Panc1 (cell line): ENCODE measurements around the gene NHEJ1. TPM values are rescaled to one million over a fixed set of nuclear protein-coding genes. Genes with fewer than 3 reads are reported as not detected.

Experiments
- ATAC-seq: fragments of 200-7000 bp; cut with Tn5 transposase; 2 replicates; pipeline ENCODE4 v1.9.1; 2020; ENCODE audit warnings: mild to moderate bottlenecking, moderate library complexity
- BruUV-seq: library from RNA; stranded (reverse); fragments of 400-500 nt; replicated peaks from 2 replicates; lab custom pipeline; 2021; lab: Mats Ljungman, UMichigan
- CTCF ChIA-PET: fragments of 300-600 bp; sonication (Branson Sonifier 250); formaldehyde crosslinking; loops from one replicate; lab custom pipeline; 2022; ENCODE audit warnings: antibody characterized with exemption; lab: Charles Lee
- POLR2A ChIA-PET: fragments of 300-600 bp; sonication (Branson Sonifier 250); formaldehyde crosslinking; loops from one replicate; lab custom pipeline; 2022; ENCODE audit warnings: antibody characterized with exemption; lab: Charles Lee
- DNase-seq: peaks from one replicate; pipeline ENCODE4 v3.0.0-alpha.2; 2010; ENCODE audit warnings: low read depth, low spot score
- H3K27ac ChIP-seq: 2 replicates; pipeline ENCODE4 v1.5.1; 2011; ENCODE audit warnings: mild to moderate bottlenecking, low read length, inconsistent platforms
- H3K27me3 ChIP-seq: fragments of 200-500 bp; sonication (Bioruptor generic); 2 replicates; pipeline ENCODE4 v1.6.0; 2014; ENCODE audit warnings: low read length, inconsistent platforms; ENCODE audit not compliant: control insufficient read depth, insufficient read depth
- H3K36me3 ChIP-seq: fragments of 200-500 bp; sonication (Bioruptor generic); 2 replicates; pipeline ENCODE4 v1.5.1; 2014; ENCODE audit warnings: inconsistent platforms, mild to moderate bottlenecking, low read length, moderate library complexity; ENCODE audit not compliant: control insufficient read depth, insufficient read depth
- H3K4me1 ChIP-seq: 2 replicates; pipeline ENCODE4 v1.5.1; 2011; ENCODE audit warnings: inconsistent platforms, mild to moderate bottlenecking, low read length, moderate library complexity; ENCODE audit not compliant: control insufficient read depth, insufficient read depth
- H3K4me3 ChIP-seq, 2 experiments: 2 replicates each; pipeline ENCODE4 v1.5.1; 2011 to 2012; ENCODE audit warnings: low read depth in 2 of 2, low read length in 2 of 2, mild to moderate bottlenecking in 2 of 2, inconsistent platforms in 1 of 2, moderate library complexity in 1 of 2
- H3K9me3 ChIP-seq: fragments of 200-500 bp; sonication (Bioruptor generic); 2 replicates; pipeline ENCODE4 v1.5.1; 2014; ENCODE audit warnings: low read depth, mild to moderate bottlenecking, inconsistent platforms, low read length, moderate library complexity; ENCODE audit not compliant: control insufficient read depth, insufficient read depth
- POLR2AphosphoS5 ChIP-seq: IDR thresholded peaks from 2 replicates; pipeline ENCODE4 v1.6.1; 2012; ENCODE audit warnings: mild to moderate bottlenecking, low read depth, low read length, moderate library complexity
- REST ChIP-seq, 2 experiments: IDR thresholded peaks; 2 replicates each; pipeline ENCODE4 v1.6.1; 2011 to 2012; ENCODE audit warnings: low read depth in 2 of 2, control low read depth in 1 of 2, low read length in 1 of 2, mild to moderate bottlenecking in 1 of 2, moderate library complexity in 1 of 2; ENCODE audit not compliant: insufficient read depth in 1 of 2
- SIN3A ChIP-seq: IDR thresholded peaks from 2 replicates; pipeline ENCODE4 v1.6.1; 2012; ENCODE audit warnings: low read depth, mild to moderate bottlenecking, low read length, moderate library complexity, borderline replicate concordance; ENCODE audit not compliant: insufficient read depth
- TCF7L2 ChIP-seq: IDR thresholded peaks from 2 replicates; pipeline ENCODE4 v1.6.1; 2011; ENCODE audit warnings: mild to moderate bottlenecking, low read depth, low read length, inconsistent platforms
- in situ Hi-C: cut with HindIII; loops from 2 replicates; pipeline ENCODE4 v1.10.0; 2016; ENCODE audit warnings: low sequenced_read_pairs, low pct_unique_long_range_greater_than_20kb
- intact Hi-C: fragments of 100-400 bp; cut with micrococcal nuclease; formaldehyde crosslinking; loops from one replicate; pipeline ENCODE4 v1.10.0; 2022; ENCODE audit not compliant: unreplicated experiment
- total RNA-seq: library from RNA; stranded (reverse); gene quantifications from one replicate; pipeline ENCODE4 v1.2.1, GENCODE V29; 2021; ENCODE audit not compliant: unreplicated experiment
- TF ChIP-seq, protein P1 (sequence below): fragments of 450-650 bp; IDR thresholded peaks from 2 replicates; pipeline ENCODE4 v1.5.1; 2017; ENCODE audit warnings: mild to moderate bottlenecking

NHEJ1 gene
- total RNA-seq, 1 experiment from 2014 or later: 18.2 TPM

DNA sequence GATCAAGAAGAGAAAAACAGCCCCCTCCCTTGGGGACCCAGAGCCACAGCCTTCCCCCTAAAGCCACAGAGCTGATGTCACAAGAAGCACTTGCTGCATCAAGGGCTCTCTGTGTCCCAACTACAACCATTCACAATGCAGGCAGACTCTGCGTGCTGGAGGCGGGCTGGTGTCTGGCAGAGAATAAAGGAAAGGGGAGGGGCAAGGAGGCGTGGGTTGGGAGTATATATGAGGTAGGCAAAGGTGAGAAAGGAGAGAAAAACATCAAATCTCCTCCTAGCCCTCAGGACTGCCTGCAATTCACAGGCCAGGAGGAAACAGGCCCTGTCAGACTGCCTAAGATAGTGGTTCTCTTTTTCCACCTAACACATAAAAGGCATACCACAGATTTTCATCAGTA, 51.1 kb downstream of the NHEJ1 start:
- Histone ChIP-seq H3K27ac (no peak overlapping the region), H3K4me3 (no peak overlapping the region), H3K27me3 (no peaks in the 10 kb centered on the region), H3K36me3 (no peaks in the 10 kb centered on the region), H3K4me1 (no peaks in the 10 kb centered on the region), H3K9me3 (no peaks in the 10 kb centered on the region)
- CTCF ChIA-PET: no interaction called here
- no TSS peak for BruUV-seq
- POLR2A ChIA-PET: no interaction called here
- ATAC-seq (no peak), DNase-seq (no peak)
- intact Hi-C loops (no loop called here), in situ Hi-C loops (no loop called here)
- TF ChIP-seq SIN3A: no peak

DNA sequence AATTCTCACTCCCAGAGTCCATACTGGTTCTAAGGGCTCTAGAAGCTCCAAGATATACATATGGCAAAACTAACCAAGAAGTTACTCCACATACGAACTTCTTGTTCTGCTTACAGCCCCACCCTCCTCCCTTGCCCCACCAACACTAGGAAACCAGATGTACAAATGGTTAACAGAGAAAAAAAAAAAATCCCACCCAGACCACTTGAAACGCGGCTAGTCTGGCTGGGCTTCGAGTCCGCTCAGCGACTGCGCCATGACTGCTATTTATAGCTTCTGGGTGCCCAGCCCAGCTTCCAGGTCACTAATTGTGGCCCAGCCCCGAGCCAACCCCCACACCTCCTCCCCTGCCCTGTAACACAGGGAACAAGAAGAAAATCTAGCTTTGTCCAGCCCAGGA, 52.9 kb downstream of the NHEJ1 start:
- POLR2A ChIA-PET: no interaction called here
- in situ Hi-C loops (no loop called here), intact Hi-C loops (no loop called here)
- Histone ChIP-seq H3K9me3 (no peaks in the 10 kb centered on the region), H3K36me3 (no peaks in the 10 kb centered on the region), H3K4me3 (no peak overlapping the region), H3K27me3 (no peaks in the 10 kb centered on the region), H3K27ac (no peak overlapping the region), H3K4me1 (no peaks in the 10 kb centered on the region)
- BruUV-seq: no TSS peak
- TF ChIP-seq POLR2AphosphoS5: no peak
- TF ChIP-seq REST (IDR thresholded peaks at IDR 0.05; ENCODE audit: insufficient read depth in 1 of 2, low read depth in 2 of 2, low read length in 1 of 2): no peak
- no peak for TF ChIP-seq SIN3A
- TF ChIP-seq, protein P1, sequence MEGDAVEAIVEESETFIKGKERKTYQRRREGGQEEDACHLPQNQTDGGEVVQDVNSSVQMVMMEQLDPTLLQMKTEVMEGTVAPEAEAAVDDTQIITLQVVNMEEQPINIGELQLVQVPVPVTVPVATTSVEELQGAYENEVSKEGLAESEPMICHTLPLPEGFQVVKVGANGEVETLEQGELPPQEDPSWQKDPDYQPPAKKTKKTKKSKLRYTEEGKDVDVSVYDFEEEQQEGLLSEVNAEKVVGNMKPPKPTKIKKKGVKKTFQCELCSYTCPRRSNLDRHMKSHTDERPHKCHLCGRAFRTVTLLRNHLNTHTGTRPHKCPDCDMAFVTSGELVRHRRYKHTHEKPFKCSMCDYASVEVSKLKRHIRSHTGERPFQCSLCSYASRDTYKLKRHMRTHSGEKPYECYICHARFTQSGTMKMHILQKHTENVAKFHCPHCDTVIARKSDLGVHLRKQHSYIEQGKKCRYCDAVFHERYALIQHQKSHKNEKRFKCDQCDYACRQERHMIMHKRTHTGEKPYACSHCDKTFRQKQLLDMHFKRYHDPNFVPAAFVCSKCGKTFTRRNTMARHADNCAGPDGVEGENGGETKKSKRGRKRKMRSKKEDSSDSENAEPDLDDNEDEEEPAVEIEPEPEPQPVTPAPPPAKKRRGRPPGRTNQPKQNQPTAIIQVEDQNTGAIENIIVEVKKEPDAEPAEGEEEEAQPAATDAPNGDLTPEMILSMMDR: no peak
- no peak for TF ChIP-seq TCF7L2
- CTCF ChIA-PET: no interaction called here
- ATAC-seq (no peak), DNase-seq (no peak)

DNA sequence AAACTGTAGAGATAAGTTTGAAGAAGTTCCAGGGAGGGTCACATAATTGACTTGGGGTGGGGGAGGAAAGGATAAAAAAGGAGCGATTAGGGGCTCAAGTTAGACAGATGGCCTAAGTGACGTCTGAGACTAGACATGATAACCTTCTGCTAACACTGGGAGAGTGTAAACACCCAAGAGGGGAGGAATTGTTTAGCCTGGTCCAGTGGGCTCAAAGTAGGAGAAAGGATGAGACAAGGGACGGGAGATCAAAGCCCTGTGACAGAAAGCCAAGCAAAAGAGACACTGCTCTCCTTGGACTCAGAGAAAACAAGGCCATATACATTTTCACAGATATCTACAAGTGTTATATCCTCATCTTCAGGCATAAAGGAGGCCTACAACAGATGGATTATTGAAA, 54.4 kb downstream of the NHEJ1 start:
- H3K9me3 ChIP-seq: no peaks in the 10 kb centered on the region
- BruUV-seq: no TSS peak
- no peaks in the 10 kb centered on the region for H3K4me1 ChIP-seq
- H3K27me3 ChIP-seq: no peaks in the 10 kb centered on the region
- ATAC-seq: no peak
- DNase-seq: no peak
- H3K27ac ChIP-seq: no peak overlapping the region
- H3K4me3 ChIP-seq: no peak overlapping the region
- ChIA-PET CTCF (no interaction called here), POLR2A (no interaction called here)
- H3K36me3 ChIP-seq: no peaks in the 10 kb centered on the region
- intact Hi-C loops: no loop called here
- in situ Hi-C loops: no loop called here
- TF ChIP-seq SIN3A (no peak), POLR2AphosphoS5 (no peak), REST (IDR thresholded peaks at IDR 0.05; ENCODE audit: insufficient read depth in 1 of 2, low read depth in 2 of 2, low read length in 1 of 2) (no peak), TCF7L2 (no peak)
- TF ChIP-seq, protein P1: no peak
